ENCODE data around the gene LGALSL.

DNA sequence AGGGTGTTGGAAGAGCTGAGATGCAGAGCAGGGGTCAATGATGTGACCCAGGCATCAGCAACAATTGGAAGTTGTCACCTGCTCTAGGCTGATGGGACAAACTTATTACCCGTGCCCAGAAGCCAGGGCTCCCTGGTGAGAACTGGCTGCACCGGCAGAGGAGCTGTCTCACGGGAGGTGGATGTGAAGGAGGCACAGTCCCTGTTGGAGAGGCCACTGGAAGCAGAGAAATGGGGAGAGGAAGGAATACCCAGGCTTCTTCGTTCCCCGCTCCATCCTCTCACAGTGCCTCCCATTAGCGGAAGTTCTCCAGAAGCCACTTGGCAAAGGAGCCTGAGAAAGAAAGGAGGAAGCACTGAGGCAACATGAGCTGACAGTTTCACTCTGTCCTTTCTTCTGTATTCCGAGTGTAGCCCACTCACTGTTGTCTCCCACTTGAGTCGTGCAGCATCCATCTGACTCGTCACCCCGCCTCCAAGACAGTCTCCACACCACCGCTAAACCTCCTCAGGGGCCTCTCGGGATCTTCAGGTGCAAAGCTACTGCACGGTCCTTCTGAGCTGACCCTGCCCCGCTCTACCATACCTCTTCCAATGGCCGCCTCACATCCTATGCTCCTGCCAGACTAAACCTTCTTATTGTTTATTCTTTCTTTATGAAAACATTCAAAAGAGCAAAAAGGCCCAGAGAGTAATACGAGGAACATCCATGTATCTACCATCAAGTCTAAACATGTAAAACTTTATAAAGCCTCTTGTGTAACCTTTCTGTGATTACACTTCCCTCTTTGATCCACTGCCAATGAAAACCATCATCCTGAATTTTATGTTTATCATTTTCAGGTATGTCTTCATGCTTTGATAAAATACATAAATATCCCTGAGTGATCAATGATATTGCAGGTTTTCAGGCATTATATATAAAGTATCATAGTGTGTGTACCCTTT, 51.1 kb downstream of the LGALSL start:
- TF ChIP-seq ZNF274 (IDR thresholded peaks at IDR 0.05; ENCODE audit: low read depth, low read length) (no peak), SUZ12 (IDR thresholded peaks at IDR 0.05; ENCODE audit: extremely low read depth, insufficient read depth, insufficient read length) (no peak)
